H9 (cell line): ENCODE measurements around the gene UNC45A. TPM values are rescaled to one million over a fixed set of nuclear protein-coding genes. Genes with fewer than 3 reads are reported as not detected.

ENCODE experiments used
- DNase-seq: peaks from one replicate; pipeline ENCODE4 v3.0.0-alpha.2; 2017
- H2AFZ ChIP-seq: one replicate; pipeline ENCODE4 v1.6.1; 2013; ENCODE audit warnings: mild to moderate bottlenecking, low read length, control low read depth, moderate library complexity
- H2AK5ac ChIP-seq: 2 replicates; pipeline ENCODE4 v1.6.1; 2013; ENCODE audit warnings: low read length, control low read depth, mixed read lengths; ENCODE audit not compliant: insufficient read length
- H2BK120ac ChIP-seq: one replicate; pipeline ENCODE4 v1.6.1; 2013; ENCODE audit warnings: low read depth, mild to moderate bottlenecking, low read length, control low read depth, inconsistent platforms; ENCODE audit not compliant: poor library complexity, severe bottlenecking
- H2BK12ac ChIP-seq: 2 replicates; pipeline ENCODE4 v1.6.1; 2013; ENCODE audit warnings: low read length, control low read depth, mixed read lengths, low read depth; ENCODE audit not compliant: insufficient read length
- H2BK15ac ChIP-seq: 2 replicates; pipeline ENCODE4 v1.6.1; 2013; ENCODE audit warnings: low read depth, low read length, control low read depth
- H2BK20ac ChIP-seq: one replicate; pipeline ENCODE4 v1.6.1; 2013; ENCODE audit warnings: low read depth, mild to moderate bottlenecking, low read length, control low read depth, inconsistent platforms; ENCODE audit not compliant: poor library complexity, severe bottlenecking
- H2BK5ac ChIP-seq: 2 replicates; pipeline ENCODE4 v1.6.1; 2013; ENCODE audit warnings: low read length, control low read depth, mixed read lengths; ENCODE audit not compliant: insufficient read length
- H3K14ac ChIP-seq: 2 replicates; pipeline ENCODE4 v1.6.1; 2013; ENCODE audit warnings: low read length, control low read depth; ENCODE audit not compliant: insufficient read depth
- H3K18ac ChIP-seq: 2 replicates; pipeline ENCODE4 v1.6.1; 2013; ENCODE audit warnings: low read depth, mild to moderate bottlenecking, mixed read lengths, low read length, control low read depth; ENCODE audit not compliant: insufficient read length
- H3K23ac ChIP-seq: 2 replicates; pipeline ENCODE4 v1.6.1; 2013; ENCODE audit warnings: low read length, control low read depth, mixed read lengths, low read depth; ENCODE audit not compliant: insufficient read length
- H3K23me2 ChIP-seq: 2 replicates; pipeline ENCODE4 v1.6.1; 2013; ENCODE audit warnings: low read depth, mild to moderate bottlenecking, mixed read lengths, low read length, control low read depth; ENCODE audit not compliant: insufficient read length, poor library complexity, severe bottlenecking
- H3K27ac ChIP-seq: 2 replicates; pipeline ENCODE4 v1.5.1; 2013; ENCODE audit warnings: low read length, control low read depth, mixed read lengths, low read depth; ENCODE audit not compliant: insufficient read length
- H3K27me3 ChIP-seq: 2 replicates; pipeline ENCODE4 v1.6.1; 2013; ENCODE audit warnings: low read length, control low read depth, inconsistent platforms; ENCODE audit not compliant: insufficient read depth
- H3K4ac ChIP-seq: 2 replicates; pipeline ENCODE4 v1.6.1; 2013; ENCODE audit warnings: low read depth, mild to moderate bottlenecking, control low read depth, inconsistent platforms, low read length, moderate library complexity
- H3K4me1 ChIP-seq: 2 replicates; pipeline ENCODE4 v1.6.1; 2013; ENCODE audit warnings: low read length, control low read depth, inconsistent platforms; ENCODE audit not compliant: insufficient read depth
- H3K4me2 ChIP-seq: 2 replicates; pipeline ENCODE4 v1.6.1; 2013; ENCODE audit warnings: low read length, control low read depth, mixed read lengths; ENCODE audit not compliant: insufficient read length, insufficient read depth
- H3K56ac ChIP-seq: 2 replicates; pipeline ENCODE4 v1.6.1; 2013; ENCODE audit warnings: low read depth, mild to moderate bottlenecking, mixed read lengths, low read length, control low read depth; ENCODE audit not compliant: insufficient read length
- H3K79me1 ChIP-seq: 2 replicates; pipeline ENCODE4 v1.6.1; 2013; ENCODE audit warnings: low read depth, mild to moderate bottlenecking, moderate library complexity, low read length, control low read depth, inconsistent platforms; ENCODE audit not compliant: insufficient read depth, poor library complexity, severe bottlenecking
- H3K79me2 ChIP-seq: 2 replicates; pipeline ENCODE4 v1.6.1; 2013; ENCODE audit warnings: low read length, control low read depth, inconsistent platforms; ENCODE audit not compliant: insufficient read depth
- H3K9ac ChIP-seq: 2 replicates; pipeline ENCODE4 v1.6.1; 2013; ENCODE audit warnings: low read length, control low read depth, mixed read lengths; ENCODE audit not compliant: insufficient read length; ENCODE audit errors: extremely low read depth
- H3K9me3 ChIP-seq: one replicate; pipeline ENCODE4 v1.6.1; 2013; ENCODE audit warnings: low read depth, low read length, inconsistent platforms; ENCODE audit not compliant: control insufficient read depth
- H3T11ph ChIP-seq: one replicate; pipeline ENCODE4 v1.6.1; 2013; ENCODE audit warnings: mild to moderate bottlenecking, low read length, control low read depth, inconsistent platforms
- H4K20me1 ChIP-seq: one replicate; pipeline ENCODE4 v1.6.1; 2013; ENCODE audit not compliant: control insufficient read depth, insufficient read length, insufficient read depth
- H4K5ac ChIP-seq: 2 replicates; pipeline ENCODE4 v1.6.1; 2013; ENCODE audit warnings: low read depth, mild to moderate bottlenecking, mixed read lengths, low read length, control low read depth; ENCODE audit not compliant: insufficient read length
- H4K8ac ChIP-seq: replicated peaks from 2 replicates; pipeline ENCODE4 v1.6.1; 2013; ENCODE audit warnings: low read length, control low read depth, mixed read lengths, low read depth; ENCODE audit not compliant: insufficient read length
- H4K91ac ChIP-seq: 2 replicates; pipeline ENCODE4 v1.6.1; 2013; ENCODE audit warnings: low read depth, mild to moderate bottlenecking, moderate library complexity, mixed read lengths, low read length, control low read depth; ENCODE audit not compliant: insufficient read length
- H3K27ac Mint-ChIP-seq, 3 experiments: 2 replicates in 2 of 3; 3 replicates in 1 of 3; pipeline ENCODE4 v1.8.0; 2020 to 2021; ENCODE audit warnings: mixed read lengths in 3 of 3, mild to moderate bottlenecking in 1 of 3, moderate library complexity in 1 of 3
- H3K27me3 Mint-ChIP-seq: 2 replicates; pipeline ENCODE4 v1.8.0; 2021; ENCODE audit warnings: low read depth, mild to moderate bottlenecking, moderate library complexity, mixed read lengths
- H3K36me3 Mint-ChIP-seq, 3 experiments: 2 replicates in 2 of 3; 3 replicates in 1 of 3; pipeline ENCODE4 v1.8.0; 2020 to 2021; ENCODE audit warnings: low read depth in 3 of 3, mixed read lengths in 3 of 3; ENCODE audit not compliant: insufficient read depth in 1 of 3
- H3K4me1 Mint-ChIP-seq, 2 experiments: 2 replicates each; pipeline ENCODE4 v1.8.0; 2020; ENCODE audit warnings: mixed read lengths in 2 of 2
- H3K4me3 Mint-ChIP-seq, 2 experiments: 2 replicates in 1 of 2; 3 replicates in 1 of 2; pipeline ENCODE4 v1.8.0; 2020 to 2021; ENCODE audit warnings: mild to moderate bottlenecking in 2 of 2, mixed read lengths in 2 of 2, moderate library complexity in 1 of 2
- H3K9me3 Mint-ChIP-seq, 2 experiments: 2 replicates in 1 of 2; 3 replicates in 1 of 2; pipeline ENCODE4 v1.8.0; 2020; ENCODE audit warnings: mild to moderate bottlenecking in 2 of 2, mixed read lengths in 2 of 2, moderate library complexity in 1 of 2
- CTCF ChIP-seq: fragments of 200-600 bp; sonication (generic); conservative IDR thresholded peaks from 3 replicates; pipeline ENCODE4 v1.8.0; 2021; ENCODE audit warnings: antibody characterized with exemption, mild to moderate bottlenecking
- WGBS: extraction: QIAGEN DNeasy Blood & Tissue Kit; methylation state at CpG from one replicate; pipeline ENCODE4 v1.1.7; 2013; ENCODE audit warnings: missing lambda C conversion rate, low lambda C conversion rate, mixed read lengths; ENCODE audit not compliant: insufficient read length; ENCODE audit errors: extremely low coverage; 5-methylcytosine and 5-hydroxymethylcytosine counted together
- total RNA-seq: library from RNA; stranded (reverse); gene quantifications from 2 replicates; pipeline ENCODE4 v1.2.1, GENCODE V29; 2021

Gene UNC45A
- total RNA-seq, 1 experiment from 2014 or later: 84.6 TPM

GRCh38 chr15:90934256-90934948, 683 bp upstream of the UNC45A start:
- H3K4me3 Mint-ChIP-seq: peak overlapping the region; percentile 83 to 86

More at GRCh38 chr15:90934256-90934948, 683 bp upstream of the UNC45A start:
- no CpG with 5 or more reads among the region's 19 CpGs for WGBS
- Histone ChIP-seq H4K8ac (no peak overlapping the region), H3K56ac (no peak overlapping the region), H3K79me1 (no peaks in the 10 kb centered on the region), H3K14ac (no peak overlapping the region), H3K23ac (no peak overlapping the region), H2BK5ac (no peak overlapping the region), H2AK5ac (no peak overlapping the region), H3K23me2 (peaks cover 14% of the 10 kb centered on the region), H2BK20ac (no peak overlapping the region), H4K20me1 (no peaks in the 10 kb centered on the region), H2BK15ac (no peak overlapping the region), H3K9me3 (no peaks in the 10 kb centered on the region), H3K79me2 (no peaks in the 10 kb centered on the region; the same call in 1 of the 2 replicates), H3K4me1 (no peaks in the 10 kb centered on the region), H4K5ac (no peak overlapping the region), H3K4ac (no peak overlapping the region), H3K27me3 (no peaks in the 10 kb centered on the region), H3T11ph (no peak overlapping the region), H4K91ac (no peak overlapping the region), H3K18ac (no peak overlapping the region), H2BK12ac (no peak overlapping the region), H2BK120ac (no peak overlapping the region), H3K4me2 (peak overlapping the region; percentile 68), H3K27ac (no peak overlapping the region), H3K9ac (no peak overlapping the region), H2AFZ (no peak overlapping the region)
- Mint-ChIP-seq H3K4me1 (peaks cover 21 to 26% of the 10 kb centered on the region in 2 experiments), H3K27me3 (peaks cover 11% of the 10 kb centered on the region), H3K9me3 (no peaks in the 10 kb centered on the region; a peak in 2 of 5 replicates), H3K36me3 (peaks cover 11 to 19% (median 15%) of the 10 kb centered on the region in 3 experiments; a peak in 6 of 7 replicates), H3K27ac (peak overlapping the region in 2 of 3 experiments; percentile 82 to 93; a peak in 4 of 7 replicates)
- peak; percentile 86 for TF ChIP-seq CTCF
- DNase-seq: peak; percentile 94
